GM18511 (cell line): ENCODE measurements around the gene FOXJ3.

Experiments
- ATAC-seq: cut with Tn5 transposase; IDR thresholded peaks from one replicate; pipeline ENCODE4 v1.9.1; 2021; ENCODE audit warnings: mild to moderate bottlenecking, moderate library complexity; ENCODE audit not compliant: unreplicated experiment

The FOXJ3 gene

DNA sequence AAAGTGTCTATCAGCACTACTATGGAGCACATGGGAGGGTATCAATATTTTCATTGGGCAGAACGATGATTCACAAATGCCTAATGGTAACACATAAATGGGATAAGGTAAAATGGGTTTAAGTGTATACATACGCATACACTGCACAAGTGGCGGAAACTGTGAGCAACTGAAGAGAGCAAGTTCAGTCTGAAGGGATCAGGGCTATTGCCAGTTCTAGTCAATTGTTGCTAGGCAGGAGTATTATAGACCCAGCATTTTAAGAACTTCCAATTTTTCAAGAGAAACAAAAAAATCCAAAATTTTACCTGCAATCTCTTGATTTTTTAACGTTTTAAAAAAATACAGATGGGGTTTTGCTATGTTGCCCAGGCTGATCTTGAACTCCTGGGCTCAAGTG is 23.1 kb downstream of the FOXJ3 start:
- no peak for ATAC-seq

GRCh38 chr1:42311138-42311537 is 23.9 kb downstream of the FOXJ3 start:
- ATAC-seq, result no peak

DNA sequence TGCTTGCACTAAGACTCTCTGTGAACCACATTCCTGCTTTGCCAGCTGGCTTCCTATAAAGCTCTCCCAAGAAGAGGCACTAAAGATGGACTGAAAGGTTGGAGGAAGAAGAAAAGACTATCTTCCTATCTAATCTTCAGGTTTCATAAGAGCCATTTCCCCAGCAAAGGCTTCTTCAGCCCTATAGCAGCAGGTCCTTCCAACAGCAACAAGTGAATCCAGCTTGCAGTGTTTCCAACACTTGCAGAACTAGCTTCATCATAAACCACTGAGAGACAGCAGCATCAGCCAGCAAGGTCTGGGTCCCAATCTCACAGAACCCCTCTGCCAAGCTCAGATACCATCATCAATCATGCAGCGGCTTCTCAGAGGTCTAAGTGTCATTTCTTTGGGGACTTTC is 28.1 kb downstream of the FOXJ3 start:
- no peak for ATAC-seq

DNA sequence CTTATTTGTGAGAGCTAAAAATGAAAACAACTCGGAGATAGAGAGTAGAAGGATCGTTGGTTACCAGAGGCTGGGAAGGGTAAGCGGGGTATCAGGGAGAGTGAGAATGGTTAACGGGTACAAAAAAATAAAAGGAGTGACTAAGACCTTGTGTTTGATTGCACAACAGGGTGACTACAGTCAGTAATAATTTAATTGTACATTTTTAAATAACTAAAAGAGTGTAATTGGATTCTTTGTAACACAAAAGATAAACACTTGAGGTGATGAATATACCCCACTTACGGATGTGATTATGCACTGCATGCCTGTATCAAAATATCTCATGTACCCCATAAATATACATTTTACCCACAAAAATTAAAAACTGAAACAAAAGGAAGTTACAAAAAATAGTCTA is 29.4 kb downstream of the FOXJ3 start:
- ATAC-seq, result no peak

DNA sequence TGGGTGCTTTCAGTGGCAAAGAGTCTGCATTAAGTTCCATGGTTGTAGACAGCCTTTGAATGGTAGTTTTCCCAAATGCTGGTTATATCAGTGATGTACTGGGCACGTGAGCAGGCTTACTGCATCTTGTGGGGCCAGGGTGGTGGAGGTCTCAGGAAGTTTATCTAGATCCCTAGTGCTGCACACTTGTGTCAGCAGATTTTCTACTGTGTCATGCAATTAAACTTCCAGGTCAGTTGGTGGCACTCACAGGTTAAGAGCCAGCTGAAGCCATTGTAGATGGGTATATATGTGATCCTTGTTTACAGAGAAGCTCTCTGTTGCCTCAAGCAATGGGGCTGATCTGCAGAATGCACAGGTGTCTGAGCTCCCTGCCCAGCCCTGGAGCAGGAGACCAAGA is 33.0 kb downstream of the FOXJ3 start:
- ATAC-seq, result no peak

DNA sequence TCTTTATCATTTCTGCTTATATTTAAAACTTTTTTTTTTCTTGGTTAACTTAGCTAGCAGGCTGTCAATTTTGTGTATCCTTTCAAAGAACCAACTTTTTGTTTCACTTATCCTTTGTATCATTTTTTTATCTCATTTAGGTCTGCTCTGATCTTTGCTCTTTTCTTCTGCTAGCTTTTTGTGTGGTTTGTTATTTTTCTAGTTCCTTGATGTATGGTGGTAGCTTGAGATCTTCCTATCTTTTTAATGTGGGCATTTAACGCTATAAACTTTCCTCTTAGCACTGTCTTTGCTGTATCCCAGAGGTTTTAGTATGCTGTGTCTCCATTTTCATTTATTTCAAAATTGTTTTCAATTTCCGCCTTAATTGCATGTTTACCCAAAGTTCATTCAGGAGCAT is 36.5 kb downstream of the FOXJ3 start:
- ATAC-seq, result no peak

DNA sequence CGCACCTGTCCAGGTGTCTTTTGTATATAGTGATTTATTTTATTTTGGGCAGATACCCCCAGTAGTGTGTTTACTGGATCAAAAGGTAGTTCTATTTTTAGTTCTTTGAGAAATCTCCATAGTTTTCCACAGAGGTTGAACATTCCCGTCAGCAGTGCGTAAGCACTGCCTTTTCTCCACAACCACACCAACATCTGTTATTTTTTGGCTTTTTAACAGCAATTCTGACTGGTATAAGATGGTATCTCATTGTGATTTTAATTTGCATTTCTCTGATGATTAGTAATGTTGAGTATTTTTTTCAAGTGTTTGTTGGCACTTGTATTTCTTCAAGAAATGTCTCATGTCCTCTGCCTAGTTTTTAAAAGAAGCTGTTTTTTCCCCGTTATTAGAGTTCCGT is 39.2 kb downstream of the FOXJ3 start:
- no peak for ATAC-seq

GRCh38 chr1:42290130-42290529 is 44.9 kb downstream of the FOXJ3 start:
- no peak for ATAC-seq

- no peak for ATAC-seq
These were observed 46.6 kb downstream of the FOXJ3 start for GRCh38 chr1:42288311-42288985.

DNA sequence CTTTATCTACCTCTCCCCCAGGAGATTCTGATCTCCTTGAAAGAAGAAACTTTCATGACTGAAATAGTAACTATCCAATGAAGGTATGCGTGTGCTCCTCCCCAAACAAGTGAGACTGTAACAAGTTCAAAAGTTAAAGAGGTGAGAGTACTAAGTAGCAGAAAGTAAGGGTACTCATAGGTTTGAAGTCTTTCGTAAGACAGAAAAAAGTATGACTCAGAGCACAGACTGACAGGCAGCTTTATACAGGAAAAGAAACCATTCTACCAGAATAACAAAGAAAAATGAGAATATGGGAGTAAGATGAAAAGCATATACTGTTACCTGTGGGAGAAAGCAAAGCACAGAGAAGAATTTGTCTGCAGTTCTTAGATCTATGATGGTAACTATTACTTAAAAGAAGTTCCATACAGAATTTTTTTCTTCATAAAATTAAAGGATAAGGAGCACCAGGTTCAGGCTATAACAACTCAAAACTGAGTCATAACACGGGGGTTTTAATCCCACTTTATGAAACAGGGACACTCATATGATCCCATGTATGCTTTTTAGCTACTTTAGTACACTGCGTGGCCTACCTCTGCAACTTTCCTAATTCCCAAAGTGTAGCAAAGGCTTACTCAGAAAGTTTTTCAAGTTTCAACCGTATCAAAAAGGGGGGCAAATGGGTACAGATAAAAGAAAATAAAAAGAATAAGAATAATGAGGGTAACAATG is 52.0 kb downstream of the FOXJ3 start:
- ATAC-seq, result no peak

DNA sequence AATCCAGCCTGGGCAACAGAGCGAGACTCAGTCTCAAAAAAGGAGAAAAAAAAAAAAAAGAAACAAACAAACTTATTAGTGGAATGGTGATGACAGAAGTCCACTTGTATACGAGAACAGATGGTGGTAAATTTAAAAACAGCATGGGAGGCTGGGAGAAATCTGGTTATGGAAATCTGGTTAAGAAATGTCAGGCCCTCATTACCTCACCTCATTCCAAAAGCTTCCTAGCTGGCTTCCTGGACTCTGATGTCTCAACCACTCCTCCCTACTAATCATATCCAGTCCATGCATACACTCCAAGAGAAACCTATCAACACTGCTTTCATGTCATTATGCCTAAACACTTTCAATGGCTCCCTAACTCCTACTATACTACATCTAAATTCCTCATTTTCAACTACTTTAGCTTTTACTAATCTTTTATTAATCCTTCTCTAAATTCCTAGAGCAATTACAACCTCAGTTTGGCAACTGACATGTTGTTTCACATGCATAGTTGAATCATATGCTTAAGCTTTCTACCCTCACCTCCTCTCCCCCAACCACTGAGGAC is 52.9 kb downstream of the FOXJ3 start:
- no peak for ATAC-seq

DNA sequence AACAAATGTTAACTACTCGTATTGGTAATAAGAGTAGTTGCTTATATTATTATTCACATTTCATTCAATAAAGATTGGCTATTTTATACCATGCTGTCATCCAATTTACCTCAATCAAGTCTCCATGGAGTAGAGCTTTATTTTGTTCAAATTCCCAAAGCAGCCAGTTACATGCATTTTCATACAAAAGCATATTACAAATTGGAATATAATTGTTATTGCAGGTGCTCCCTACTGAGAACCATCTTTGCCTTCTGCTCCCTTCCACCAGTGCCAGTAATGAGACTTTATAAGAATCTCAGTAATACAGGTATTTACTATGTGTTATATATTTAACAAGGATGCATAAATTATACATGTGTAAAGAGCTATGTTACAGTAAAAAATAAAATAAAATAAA is 54.2 kb downstream of the FOXJ3 start:
- ATAC-seq, result no peak

GRCh38 chr1:42279055-42279454 is 56.0 kb downstream of the FOXJ3 start:
- ATAC-seq, result no peak

DNA sequence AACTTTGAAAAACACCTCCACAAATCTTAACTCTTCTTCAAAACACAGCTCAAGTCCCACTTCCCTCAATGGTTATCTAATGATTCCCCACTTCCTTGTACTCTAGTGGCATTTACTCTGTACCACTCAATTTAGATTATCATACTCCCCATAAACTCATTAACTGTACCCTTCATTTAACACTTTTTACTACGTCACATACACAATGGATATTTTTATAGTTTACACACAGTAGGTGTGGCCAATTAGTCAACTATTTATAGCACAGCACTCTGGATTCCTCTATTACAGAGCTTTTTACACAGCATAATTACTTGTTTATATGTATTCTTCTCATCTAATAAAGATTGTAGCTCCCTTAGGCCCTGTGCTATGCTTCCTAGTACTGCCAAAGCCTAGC is 62.1 kb downstream of the FOXJ3 start:
- ATAC-seq, result no peak

DNA sequence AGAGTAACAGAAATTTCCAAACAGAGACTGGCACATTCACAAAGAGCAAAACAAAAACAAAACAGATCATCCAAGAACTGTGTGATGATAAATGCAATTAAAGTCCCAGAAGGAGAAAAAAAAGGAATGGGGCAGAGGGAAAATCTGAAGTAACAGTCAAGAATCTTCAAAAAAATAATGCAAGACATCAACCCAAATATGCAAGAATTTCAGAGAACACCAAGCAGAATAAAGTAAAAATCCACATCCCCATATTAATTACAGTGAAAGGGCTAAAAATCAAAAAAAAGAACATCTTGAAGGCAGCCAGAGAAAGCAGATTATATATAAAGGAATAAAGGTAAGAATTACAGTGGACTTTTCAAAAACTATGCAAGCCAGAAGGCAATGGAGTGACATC is 67.1 kb downstream of the FOXJ3 start:
- no peak for ATAC-seq

- ATAC-seq, result no peak
These were observed 68.5 kb downstream of the FOXJ3 start for GRCh38 chr1:42266253-42267135.

DNA sequence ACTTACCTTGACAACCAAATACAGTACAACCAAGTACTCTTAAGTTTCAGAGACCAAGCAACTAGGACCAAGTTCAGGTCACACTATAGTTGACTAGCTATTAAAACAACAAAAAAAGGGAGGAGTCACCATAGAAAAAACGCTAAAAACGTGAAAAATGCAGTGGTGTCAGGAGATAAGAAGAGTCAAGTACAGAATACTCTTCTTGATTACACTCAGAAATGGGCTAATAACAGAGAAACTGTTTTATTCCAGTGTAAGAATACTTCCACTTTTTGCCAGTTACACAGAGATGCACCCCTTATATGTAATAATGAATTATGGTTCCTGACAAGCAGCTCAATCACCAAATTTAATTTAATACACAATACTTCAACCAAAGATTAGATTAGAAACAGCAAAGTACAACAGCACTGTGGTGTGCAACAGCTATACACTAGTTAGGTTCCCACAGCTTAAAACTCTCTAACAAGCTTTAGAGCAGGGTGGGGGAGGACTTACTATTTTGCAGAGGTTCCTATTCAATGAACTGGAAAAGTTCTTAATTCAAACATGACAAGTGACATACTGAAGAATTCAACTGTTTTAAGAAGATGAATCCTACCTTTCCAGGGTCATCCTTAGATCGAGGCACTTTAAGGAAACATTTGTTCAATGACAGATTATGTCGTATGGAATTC is 70.4 kb downstream of the FOXJ3 start:
- ATAC-seq, result no peak

GRCh38 chr1:42263019-42263418 is 72.0 kb downstream of the FOXJ3 start:
- ATAC-seq, result no peak

DNA sequence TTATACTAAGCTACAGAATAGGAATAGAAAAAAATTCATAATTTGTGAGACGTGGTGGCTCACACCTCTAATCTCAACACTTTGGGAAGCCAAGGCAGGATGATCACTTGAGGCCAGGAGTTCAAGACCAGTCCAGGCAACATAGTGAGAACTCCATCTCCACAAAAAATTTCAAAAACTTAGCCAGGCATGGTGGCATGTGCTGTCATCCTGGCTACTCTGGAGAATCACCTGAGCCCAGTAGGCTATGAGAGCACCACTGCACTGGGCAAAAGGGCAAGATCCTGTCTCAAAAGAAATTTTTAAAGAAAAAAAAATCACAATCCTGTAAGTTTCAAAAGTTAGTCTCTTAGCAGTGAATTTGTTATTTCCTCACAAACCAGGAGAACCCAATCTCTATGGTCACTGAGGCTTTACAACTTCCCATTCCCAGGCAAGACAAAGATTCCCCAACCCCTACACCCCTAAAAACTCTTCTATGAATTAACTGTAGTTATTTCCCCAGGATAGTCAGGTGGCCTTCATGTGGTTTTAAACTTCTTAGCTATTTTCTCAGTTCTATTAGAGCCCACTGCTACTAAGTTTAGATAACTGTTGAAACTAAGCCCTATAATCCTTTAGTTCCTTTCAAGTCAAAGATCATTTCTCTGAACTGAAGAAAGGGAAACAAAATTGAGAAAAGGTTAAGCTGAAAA is 74.5 kb downstream of the FOXJ3 start:
- no peak for ATAC-seq

DNA sequence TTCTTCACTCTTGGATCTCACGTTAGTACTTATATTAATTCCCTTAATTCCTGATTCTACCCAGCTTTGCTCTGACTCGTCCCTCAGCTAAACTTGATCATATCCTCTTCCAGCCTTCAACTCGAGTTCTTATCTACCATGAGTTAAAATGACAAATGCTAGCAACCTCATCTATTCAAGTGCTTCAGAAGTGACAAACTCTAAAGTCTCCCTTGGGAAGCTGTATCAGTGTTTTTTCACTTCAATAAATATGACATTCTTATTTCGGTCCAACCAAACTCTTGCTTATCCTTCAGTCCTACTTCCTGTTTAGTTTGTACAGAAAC is 75.3 kb downstream of the FOXJ3 start:
- ATAC-seq, result peak; percentile 11
